Right ventricle myocardium inferior (tissue), 1 donor: ENCODE measurements around the gene SH3BGRL3. TPM values are rescaled to one million over a fixed set of nuclear protein-coding genes. Genes with fewer than 3 reads are reported as not detected.
"Not testable (repeated sequence)": the region's sequence is repeated elsewhere in the genome, so short reads cannot be mapped to it uniquely, and the experiment has no call there.

Source experiments
- ATAC-seq: fragments of 200-7000 bp; cut with Tn5 transposase; one replicate; pipeline ENCODE4 v1.9.1; 2020; ENCODE audit warnings: mild to moderate bottlenecking, moderate library complexity
- DNase-seq: peaks from one replicate; pipeline ENCODE4 v3.0.0; 2021; ENCODE audit errors: missing footprints
- intact Hi-C: fragments of 100-400 bp; cut with DNase I; formaldehyde crosslinking; loops from one replicate; pipeline ENCODE4 v1.11.0; 2022
- total RNA-seq: library from RNA; stranded (reverse); fragmentation: NEBNext Ultra II Directional; extraction: Animal tissue kit (Norgen Biotek cat#: 25700); gene quantifications from one replicate; pipeline ENCODE4 v1.2.1, GENCODE V29; 2021
- donor health status: DM: no; HTN: yes; CAD: no; lungs with severe emphysema.

Gene SH3BGRL3
- total RNA-seq, 1 donor from 2014 or later = 50.5 TPM

DNA sequence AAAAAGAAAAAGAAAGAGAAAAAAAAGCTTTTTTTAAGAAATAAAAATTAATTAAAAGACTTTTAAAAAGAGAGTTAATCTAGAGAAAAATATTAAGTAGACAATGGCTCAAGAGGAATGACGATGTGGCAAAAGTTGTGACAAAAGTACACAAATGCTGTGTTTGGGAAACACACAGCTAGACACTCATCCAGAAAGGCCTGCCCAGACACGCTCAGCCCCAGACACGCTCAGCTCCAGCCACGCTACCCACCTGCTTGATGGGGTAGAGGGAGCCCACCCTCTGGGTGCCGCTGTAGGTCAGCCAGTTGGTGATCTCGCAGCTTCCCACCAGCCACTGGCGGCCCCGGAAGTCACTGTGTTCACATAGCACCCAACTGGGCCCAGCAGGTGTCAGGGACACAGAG lies 48.1 kb downstream of the SH3BGRL3 start:
- ATAC-seq = no peak
- intact Hi-C loops = no loop called here
- DNase-seq = no peak

DNA sequence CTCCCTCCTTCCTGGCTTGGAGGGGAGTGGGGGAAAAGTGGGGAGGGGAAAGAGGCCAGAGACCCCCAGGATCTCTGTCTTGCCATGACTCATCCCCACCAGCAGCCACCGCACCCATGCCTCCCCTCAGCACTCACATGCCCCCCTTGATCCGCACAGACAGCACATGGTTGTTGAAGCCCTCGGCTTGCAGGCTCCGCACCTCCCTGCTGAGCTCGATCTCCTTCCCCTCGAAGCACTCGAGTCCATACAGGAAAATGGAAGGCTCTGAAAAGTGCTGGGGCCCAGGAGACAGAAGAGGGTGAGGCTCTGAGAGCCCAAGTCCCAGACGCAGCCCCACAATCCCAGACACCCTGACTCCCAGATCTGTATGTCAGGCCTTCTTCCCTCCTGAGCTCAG lies 48.7 kb downstream of the SH3BGRL3 start:
- intact Hi-C loops = no loop called here
- DNase-seq (no peak), ATAC-seq (no peak)

DNA sequence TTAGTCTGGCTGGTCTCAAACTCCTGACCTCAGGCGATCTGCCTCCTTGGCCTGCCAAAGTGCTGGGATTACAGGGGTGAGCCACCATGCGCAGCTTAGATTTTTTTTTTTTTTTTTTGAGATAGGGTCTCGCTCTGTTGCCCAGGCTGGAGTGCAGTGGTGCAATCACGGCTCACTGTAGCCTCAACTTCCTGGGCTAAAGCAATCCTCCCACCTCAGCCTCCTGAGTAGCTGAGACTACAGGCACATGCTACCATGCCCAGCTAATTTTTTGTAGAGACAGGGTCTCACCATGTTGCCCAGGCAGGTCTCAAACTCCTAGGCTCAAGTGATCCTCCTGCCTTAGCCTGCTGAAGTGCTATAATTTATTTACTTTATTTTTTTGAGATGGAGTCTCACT lies 49.5 kb downstream of the SH3BGRL3 start:
- intact Hi-C loops, ATAC-seq: not testable (repeated sequence)

DNA sequence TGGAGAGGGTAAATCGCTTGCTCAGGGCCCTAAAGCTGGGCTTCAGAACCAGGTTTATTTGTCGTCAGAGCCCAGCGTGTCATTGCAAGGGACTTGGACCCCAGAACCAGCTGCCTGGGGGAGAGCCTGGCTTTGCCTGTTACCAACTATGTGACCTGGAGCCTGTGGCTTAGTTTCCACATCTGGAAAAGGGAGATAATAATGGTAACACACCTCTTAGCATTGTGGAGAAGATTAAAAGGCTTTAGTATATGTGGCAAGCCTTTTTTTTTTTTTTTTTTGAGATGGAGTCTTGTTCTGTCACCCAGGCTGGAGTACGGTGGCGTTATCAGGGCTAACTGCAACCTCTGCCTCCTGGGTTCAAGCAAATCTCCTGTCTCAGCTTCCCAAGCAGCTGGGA lies 50.4 kb downstream of the SH3BGRL3 start:
- intact Hi-C loops = no loop called here
- ATAC-seq (no peak), DNase-seq (no peak)

More for the DNA sequence above, 49.5 kb downstream of the SH3BGRL3 start:
- DNase-seq = not testable (repeated sequence)

Other genes starting within 250 kb of the SH3BGRL3 start
- 4.0 TPM for gene SLC30A2, start 234.0 kb upstream of the SH3BGRL3 start, total RNA-seq
- gene TRIM63, start 212.5 kb upstream of the SH3BGRL3 start, total RNA-seq = 212 TPM
- gene PDIK1L, start 168.3 kb upstream of the SH3BGRL3 start, total RNA-seq = 4.0 TPM
- 4.0 TPM for gene FAM110D, start 121.0 kb upstream of the SH3BGRL3 start, total RNA-seq
- gene C1orf232, start 111.1 kb upstream of the SH3BGRL3 start, total RNA-seq = not detected
- gene ZNF593, start 110.2 kb upstream of the SH3BGRL3 start, total RNA-seq = 14.9 TPM
- gene ZNF593OS, start 108.3 kb upstream of the SH3BGRL3 start, total RNA-seq = not detected
- 1.8 TPM for gene CNKSR1, start 102.6 kb upstream of the SH3BGRL3 start, total RNA-seq
- gene CATSPER4, start 89.5 kb upstream of the SH3BGRL3 start, total RNA-seq = not detected
- 73.6 TPM for gene CEP85, start 45.9 kb upstream of the SH3BGRL3 start, total RNA-seq
- 9.5 TPM for gene UBXN11, start 26.6 kb downstream of the SH3BGRL3 start, total RNA-seq
- gene CD52, start 37.9 kb downstream of the SH3BGRL3 start, total RNA-seq = 6.5 TPM
- gene CRYBG2, start 74.0 kb downstream of the SH3BGRL3 start, total RNA-seq = not detected
- 0.14 TPM for gene ZNF683, start 92.7 kb downstream of the SH3BGRL3 start, total RNA-seq
- not detected for gene LIN28A, start 130.7 kb downstream of the SH3BGRL3 start, total RNA-seq
- gene DHDDS, start 152.2 kb downstream of the SH3BGRL3 start, total RNA-seq = 25.7 TPM
- 150 TPM for gene HMGN2, start 192.4 kb downstream of the SH3BGRL3 start, total RNA-seq
- 6.9 TPM for gene RPS6KA1, start 249.7 kb downstream of the SH3BGRL3 start, total RNA-seq